NCI-H510A treated with DMSO at 0.1 percent for 48 hours (cell line): ENCODE data around the gene SMC3.
A peak's percentile ranks its signal among the peaks of the same experiment; 100 is the strongest.
"Not testable (repeated sequence)": the region's sequence is repeated elsewhere in the genome, so short reads cannot be mapped to it uniquely, and the experiment has no call there.

Experiments
- DNase-seq: peaks from one replicate; lab custom pipeline; 2025; lab: John Stamatoyannopoulos, UW

Gene SMC3

DNA sequence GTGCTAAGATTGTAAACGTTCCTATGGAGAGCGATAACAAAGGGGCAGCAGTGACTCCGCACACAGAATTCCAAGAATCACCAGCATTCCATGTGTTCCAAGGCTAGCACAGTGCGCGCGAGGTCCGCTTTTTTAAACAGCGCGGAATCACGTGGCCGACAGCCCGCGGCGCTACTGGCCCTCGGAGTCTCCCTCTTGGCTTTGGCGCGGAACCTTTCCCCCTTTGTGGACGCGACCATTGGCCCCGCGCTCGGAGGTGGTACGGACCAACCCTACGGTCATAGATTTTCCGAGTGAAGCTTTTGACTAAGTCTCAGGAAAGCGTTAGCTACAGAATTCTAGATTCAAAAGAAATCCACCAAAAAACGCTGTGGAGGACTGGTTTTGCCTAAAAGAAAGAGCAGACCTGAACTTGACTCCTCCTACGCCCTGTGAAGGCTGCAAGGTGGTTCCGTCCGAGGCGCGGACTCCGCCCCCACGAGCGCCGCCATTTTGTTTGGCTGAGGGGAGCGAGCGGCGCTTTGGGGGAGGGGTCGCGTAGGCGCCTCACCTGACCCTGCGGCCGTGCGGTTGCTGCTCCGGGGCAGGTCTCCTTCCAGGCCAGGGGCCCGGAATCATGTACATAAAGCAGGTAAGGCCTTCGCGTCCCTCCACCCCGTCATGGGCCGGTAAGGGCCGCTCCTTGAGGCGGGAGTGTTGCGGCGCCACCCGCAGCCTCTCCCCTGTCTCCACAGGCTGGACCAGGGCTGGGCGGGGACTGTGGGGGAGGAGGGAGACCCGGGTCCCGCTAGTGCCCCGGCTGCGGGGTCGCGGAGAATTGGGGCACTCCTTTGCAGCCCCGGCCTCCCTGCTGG is at the start of gene SMC3:
Gene SMC3 (plus strand): TSS at position 495 of the 854 bp plus-strand sequence. CDS start 122 bp downstream, at position 617.
- peak; percentile 100 for DNase-seq

DNA sequence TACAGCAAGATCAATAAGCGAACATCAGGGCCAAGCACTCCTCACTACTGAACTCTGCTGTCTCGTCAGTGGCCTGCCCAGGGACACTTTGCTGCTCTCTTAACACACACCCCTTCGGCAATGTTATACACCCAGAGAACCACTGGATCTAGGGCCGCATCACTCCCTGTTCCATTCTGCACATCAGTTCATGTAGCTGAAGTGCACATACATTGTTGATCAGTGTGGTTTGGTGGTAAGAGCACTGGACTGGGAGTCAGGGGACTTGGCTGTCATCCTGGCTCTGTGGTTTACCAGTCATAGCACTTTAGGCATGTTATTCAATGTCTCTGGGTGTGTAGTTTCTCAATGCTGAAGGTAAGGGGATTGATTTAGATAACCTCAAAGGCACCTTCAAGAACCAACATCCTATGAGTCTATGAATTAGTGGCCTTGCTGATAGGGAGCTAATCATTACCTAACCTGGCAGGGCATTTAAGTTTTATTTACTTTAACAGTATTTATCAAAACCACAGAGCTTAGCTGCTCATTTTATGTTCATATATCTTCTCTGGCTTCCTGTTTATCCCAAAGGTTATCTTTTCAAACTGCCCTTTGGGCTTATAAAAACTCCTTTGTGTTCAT is 45.0 kb upstream of the SMC3 start:
- DNase-seq, result no peak

DNA sequence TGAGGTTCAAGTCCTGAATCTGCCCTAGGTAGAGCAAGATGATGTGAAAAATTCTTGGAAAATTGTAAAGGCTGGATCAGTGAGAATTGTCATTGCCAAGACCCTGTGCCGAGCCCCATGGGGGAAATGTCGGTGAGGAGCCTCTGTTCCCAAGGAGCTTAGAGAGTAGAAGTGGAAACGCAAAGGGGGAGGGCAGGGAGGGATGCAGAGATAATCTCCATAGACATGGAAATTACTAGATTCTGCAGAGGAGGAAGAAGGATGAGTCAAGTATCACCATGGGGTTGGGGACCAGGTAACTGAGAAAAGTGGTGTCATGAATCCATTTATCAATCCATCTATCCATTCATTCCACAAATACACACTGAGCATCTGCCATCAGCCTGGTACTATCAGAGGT is 43.8 kb upstream of the SMC3 start:
- no peak for DNase-seq

DNA sequence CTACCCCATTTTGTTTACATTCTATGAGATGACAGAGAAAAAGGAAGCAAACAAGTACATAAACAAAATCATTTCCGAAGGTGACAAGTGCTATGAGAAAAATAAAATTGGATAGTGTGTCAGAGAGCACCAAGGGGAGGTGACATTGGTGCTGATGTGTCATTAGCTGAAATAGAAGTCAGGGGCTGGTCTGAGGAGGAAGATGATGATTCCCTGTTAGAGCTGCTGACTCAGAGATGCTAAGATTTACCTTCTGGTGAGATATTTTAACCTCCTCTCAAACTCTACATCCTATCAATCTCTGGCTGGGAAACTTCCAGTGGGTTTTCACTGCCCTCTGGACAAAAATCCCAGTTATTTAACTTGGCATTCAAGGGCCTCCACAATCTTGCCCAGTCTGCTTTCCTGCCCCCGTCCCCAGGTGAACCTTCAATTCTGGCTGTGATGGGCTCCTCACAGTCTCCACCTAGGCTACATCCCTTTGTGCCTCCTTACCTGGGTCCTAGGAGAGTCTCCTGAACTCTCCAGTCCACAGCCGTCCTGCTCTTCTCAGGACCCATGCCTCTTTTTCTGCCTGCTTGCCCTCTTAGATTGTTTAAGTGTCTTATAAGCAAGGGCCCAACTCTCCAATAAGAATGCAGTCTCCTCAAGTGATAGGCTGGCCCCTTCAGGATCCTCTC is 43.2 kb upstream of the SMC3 start:
- DNase-seq, result no peak

DNA sequence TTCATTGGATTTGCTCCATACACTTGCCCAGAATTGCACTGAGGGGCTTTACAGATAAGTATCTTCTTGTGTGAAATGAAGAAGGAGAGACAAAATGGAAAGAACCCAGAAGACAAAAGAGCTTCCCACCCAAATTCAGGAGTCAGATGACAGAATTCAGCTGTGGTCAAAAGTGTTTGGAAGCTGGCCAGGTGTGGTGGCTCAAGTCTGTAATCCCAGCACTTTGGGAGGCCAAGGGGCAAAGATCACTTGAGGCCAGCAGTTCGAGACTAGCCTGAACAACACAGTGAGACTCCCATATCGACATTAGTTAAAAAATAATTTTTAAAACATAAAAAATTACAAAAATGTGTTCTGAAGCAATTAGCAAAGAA is 42.6 kb upstream of the SMC3 start:
- DNase-seq, result no peak

DNA sequence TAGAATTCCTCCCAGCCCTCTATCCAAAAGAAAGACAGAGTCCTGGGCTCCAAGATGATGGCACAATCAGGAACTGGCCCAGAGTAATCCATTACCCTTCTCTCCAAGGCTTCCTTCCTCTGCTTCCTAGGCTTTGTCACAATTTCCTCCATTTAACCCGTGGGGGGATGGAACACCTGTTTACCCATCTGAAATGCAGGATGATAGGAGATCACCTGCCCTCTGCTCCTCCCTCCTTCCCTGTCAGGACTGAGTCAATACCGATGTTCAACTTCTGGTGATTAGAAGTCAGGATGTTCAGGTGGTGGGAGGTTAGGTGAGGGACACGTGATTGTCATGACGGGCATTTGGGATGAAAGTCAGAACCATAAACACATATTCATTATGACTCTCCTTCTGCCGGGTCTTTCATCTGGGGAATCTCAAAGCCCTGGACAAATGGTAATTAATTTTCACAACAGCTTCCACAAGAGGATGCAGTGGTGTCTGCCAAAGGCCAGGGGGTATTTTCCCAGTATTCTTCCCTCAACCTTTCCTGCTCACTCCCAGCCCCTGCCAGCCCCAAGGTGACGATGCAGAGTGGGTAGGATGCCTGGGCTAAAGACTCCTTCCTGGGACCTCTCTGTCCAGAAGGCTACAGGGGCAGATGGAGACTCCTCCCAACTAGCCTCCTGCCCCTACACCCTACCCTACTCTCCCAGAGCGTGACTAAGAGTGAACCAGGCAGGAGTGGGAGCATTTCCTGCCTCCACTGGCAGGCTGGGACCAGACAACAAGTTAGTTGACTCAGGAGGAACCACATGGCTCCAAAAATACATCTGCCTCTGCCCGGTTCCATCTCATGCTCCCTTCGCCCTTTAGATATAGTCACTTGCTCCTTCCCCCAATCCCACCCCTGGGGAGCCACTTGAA is 41.9 kb upstream of the SMC3 start:
- DNase-seq, result no peak

DNA sequence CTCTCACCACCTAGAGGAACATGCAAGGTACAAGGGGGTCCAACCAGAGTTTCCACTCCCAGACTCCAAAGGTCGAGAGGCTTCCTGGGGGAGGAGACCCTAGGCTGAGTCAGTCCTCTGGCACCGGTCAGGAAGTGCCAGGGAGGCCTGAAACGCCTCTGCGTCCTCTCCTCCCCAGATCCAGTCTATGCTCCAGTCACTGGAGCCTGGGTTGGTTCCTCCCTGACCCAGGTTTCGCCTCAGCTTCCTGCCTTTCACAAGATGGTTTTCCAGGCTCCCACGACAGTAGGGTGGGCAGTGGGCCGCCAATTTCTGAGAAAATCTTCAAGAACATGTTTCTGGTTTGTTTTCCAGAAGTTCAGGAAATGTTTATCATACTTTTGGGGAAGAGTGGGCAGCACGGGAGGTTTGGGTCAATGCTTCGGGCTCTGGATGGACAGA is 39.7 kb upstream of the SMC3 start:
- no peak for DNase-seq

DNA sequence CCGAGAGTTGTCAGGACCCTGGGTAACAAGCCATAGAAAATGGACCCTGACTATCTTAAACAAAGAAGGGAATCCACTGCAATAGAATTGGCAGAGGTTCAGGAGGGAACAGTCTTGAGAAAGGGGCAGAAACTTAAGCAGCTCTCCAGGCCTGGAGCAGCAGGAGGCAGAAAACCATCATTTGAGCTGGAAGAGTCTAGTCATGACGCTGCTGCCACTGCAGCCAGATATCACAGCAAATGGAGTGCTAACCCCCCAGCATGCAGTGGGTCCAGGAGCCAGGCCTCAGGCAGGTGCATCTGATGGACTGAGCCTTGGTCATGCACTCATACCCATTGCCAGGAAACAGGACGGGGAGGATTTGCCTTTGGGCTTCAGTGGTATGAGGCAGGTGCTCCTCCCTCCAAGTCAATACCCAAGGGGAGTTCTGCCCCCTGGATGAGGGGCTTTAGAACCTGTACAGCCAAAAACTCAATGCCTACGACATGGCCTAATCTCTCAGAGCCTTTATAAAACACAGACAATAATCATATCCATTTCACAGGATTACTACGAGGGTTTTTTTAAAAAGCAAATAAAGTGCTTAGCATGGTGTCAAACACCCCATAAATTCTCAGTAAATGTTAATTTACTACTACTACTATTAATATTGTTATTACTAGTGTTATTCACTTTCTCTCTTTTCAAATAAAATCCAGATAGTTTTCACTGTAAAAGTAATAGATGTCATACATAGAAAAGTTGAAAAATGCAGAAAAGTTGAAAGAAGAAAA is 39.1 kb upstream of the SMC3 start:
- DNase-seq, result no peak

DNA sequence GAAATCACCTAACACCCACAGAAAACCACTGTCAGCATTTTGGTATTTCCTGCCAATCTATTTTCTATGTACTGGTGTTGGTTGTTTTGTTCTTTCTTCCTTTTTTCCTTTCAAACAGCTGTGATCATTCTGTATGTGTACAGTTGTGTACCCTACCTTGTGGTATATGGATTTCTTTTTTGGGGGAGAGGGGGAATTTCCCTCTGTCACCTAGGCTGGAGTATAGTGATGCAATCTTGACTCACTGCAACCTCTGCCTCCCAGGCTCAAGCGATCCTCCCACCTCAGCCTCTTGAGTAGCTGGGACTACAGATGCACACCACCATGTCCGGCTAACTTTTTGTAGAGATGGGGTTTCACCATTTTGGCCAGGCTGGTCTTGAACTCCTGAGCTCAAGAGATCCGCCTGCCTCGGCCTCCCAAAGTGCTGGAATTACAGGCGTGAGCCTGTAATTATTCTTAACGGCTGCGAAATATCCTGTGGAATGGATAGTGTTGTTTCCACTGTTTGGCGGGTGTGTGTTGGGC is 38.4 kb upstream of the SMC3 start:
- not testable (repeated sequence) for DNase-seq

DNA sequence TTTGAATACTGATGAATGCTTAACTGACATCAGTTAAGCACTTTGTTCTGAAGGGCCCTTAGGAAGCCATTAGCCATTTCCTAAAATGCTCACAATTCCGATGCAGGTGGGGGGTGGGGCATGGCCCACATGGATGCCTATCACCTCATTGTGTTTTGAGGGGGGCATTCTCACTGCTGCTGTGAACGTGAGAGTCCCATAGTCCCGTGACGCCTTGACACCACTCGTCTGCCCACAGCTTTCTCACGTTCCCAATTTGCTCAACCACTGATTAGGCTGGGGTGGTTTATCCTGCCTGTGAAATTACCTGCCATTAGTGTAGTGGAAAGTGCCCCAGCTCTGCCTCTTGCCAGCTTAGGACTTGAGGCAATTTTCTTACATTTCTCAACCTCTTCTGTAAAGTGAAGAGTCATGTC is 37.9 kb upstream of the SMC3 start:
- DNase-seq, result no peak

DNA sequence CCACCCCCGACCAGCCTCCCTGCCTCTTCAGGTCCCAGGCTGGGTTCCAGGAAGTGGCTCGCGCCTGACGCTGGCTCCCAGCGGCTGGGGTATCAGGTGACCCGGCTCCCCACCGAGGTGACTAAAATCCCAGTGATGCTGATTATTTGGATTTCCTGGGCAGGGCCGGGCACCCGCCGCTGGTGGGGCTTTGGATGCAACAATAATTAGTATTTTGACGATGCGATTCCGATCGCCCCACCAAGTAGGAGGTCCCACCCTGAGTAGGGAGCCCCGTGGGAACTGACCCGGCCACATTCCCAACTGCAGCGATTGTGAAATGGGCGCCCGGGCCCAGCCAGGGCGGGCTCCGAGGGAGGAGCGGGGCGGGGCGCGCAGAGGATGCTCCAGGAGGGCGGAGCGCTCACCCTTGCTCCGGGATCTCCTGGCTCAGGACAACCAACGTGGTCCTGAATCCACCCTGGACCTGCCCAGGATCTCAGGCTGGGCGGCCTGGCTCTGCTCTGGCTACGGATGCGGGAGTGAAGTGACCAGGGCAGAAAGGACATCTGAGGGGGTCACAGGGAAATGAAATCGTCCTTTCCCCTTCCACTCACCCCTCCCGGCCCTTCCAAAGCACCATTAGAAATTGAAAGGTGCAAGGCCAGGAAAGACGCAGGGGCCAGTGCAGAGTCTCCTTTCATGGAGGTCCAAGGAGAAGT is 37.2 kb upstream of the SMC3 start:
- no peak for DNase-seq

DNA sequence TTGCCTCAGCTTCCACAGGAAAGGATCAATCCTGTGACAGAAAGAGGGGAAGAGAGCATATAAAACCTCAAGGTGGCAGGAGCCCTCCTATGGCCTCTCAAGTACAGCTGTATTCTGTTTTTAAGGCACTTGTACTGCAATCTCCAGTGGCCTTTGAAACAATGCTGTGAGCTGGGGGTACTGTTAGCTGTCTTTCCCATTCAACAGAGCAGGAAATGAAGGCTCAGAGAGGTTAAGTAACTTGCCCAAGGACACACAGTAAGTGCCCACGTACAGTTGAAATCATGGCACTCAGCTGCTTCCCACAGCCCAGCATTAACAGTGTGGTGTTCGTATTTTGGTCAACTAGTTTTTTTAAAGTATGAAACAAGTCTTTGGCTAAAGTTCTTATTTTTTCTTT is 35.8 kb upstream of the SMC3 start:
- no peak for DNase-seq

DNA sequence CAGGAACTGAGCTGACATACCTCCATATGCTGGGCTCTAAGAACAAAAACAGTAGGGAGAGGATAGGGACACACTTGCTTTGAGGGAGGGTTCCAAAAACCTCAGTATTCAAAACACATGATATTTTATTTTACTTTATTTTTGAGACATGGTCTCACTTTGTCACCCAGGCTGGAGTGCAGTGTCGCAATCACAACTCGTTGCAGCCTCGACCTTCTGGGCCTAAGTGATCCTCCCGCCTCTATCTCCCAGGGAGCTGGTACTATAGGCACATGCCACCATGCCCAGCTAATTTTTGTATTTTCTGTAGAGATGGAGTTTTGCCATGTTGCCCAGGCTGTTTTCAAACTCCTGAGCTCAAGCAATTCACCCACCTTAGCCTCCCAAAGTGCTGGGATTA is 34.9 kb upstream of the SMC3 start:
- DNase-seq, result not testable (repeated sequence)

DNA sequence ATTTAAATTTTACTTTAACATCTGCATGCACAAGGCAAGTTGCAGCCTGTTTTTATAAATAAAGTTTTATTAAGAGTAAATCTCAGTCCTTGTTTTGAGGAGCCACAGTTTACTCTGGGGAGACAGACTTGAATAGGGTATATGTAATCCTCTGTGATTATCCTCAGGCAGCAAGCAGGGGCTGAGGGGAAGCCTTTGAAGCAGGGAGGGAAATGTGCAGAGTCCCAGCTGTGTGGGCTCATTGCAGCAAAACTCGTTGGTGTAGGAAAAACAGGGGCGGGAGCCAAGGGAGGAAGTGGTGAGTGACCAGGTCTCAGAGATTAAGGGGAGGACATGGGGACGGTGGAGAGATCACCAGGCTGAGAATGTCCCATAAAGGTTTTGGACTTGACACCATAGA is 34.3 kb upstream of the SMC3 start:
- DNase-seq, result no peak

DNA sequence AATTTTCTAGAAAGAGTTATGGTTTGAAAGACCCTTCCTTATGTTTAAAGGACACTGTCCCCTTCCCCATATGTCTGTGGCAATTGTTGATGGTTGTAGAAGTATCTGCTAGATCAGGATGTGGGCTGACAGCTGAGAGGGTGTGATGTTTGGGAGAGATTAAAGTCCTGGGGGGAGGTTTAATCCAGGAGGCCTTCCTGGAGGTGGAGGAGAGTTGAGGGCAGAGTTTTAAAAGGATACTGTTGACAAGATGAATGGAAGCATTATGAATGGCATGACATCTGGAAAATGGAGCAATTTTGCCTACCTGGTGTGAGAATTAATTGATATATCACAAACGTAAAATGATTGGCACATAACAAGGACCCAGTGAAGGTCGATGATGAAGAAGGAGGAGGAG is 32.9 kb upstream of the SMC3 start:
- no peak for DNase-seq

DNA sequence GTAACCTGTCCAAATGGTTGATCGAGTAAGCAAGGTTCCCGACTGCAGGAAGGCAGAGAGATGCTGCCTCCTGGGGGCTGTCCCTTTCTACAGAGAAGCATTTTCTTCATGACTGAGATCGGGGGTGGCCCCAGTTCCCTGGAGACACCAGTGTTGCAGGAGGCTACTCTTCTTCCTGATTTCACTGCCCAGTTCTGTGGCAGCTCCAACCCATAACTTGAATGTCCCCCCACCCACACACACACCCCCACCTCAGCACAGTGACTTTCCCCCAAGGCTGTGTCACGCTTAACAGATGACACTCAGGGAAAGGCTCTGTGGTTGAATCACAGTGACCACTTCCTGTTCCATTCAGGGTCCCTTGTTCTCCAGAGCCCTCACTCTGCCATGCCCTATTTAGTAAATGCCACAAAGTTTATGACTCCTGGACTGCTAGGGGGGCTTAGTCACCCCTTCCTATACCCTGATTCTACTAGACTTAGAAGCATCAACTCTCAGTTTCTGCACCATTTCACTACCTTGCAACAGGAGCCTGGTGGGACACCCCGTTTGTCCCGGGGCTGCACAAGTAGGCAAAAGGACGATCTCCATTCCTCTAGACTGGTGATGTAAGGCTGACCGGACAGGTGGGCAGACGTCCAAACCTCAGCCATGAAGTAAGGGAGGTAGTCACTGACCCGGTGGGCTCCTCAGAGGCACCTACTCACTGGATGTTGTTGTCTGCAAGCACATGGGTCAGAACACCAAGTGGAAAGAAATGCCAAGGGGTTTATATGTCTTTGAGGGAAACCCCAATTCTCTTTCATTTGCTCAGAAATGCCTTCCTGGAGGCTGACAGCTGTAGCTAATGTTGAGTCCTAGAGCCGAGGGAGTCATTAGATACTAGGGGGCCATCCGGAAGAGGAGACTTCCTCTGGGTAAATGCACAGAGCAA is 31.3 kb upstream of the SMC3 start:
- no peak for DNase-seq

DNA sequence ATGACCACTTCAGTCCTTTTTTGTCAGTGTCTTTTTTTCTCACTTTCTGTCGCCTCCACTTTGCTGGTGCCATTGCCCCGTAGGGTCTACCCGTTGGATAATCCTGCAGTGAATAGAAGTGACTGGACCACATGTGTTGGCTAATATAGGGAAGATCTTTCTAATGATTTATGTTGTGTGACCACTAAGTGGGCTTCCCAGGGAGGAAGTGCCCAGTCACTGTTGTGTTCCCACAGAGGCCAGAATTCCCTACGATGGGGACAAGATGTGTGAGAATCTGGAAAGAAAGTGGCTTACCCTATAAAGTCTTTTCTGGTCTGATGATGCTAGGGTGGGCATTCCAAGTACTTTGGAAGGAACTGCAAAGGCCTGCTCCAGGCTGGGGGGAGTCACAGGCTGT is 28.4 kb upstream of the SMC3 start:
- no peak for DNase-seq

DNA sequence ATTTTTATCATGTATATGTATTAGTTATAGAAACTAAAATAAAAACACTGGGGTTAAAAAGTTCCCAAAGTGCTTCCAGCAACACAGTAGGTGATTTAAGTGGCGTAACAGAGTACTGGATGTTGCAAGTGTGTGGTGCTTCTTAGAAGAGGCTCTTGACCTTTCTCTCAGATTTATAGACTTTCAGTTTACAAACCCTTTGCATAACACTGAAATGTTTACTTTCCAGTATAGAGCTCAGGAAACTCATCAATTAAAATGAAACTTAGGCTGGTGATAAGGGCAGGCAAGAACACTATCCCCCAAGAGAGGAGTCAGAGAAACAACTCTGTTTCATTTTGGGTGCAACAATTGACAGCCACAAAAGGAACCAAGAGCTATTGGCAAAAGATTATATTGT is 27.5 kb upstream of the SMC3 start:
- DNase-seq, result peak; percentile 81

DNA sequence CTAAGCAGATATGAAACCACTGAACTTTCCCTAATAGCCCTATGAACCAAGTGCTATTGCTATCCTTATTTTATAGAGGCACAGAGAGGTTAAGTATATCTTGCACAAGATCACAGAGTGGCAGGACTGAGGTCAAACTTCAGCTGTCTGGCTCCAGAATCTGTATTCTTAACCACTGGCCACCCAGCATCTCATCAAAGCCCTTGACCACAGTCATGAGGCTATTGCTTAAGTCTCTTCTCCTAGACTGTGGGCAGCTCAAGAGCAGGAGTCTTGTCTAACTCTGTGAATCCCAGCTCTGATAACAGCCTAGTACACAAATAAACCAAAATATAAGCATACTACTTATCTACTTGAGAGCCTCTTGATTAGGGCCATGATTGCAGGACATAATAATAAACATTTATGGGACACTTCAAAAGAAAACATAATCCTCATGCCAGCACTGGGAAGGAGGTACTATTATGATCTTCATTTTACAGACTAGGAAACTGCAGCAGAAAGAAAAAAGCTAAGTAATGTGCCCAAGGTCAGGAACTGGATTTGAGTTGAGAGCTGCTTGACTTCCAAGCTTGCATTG is 22.4 kb upstream of the SMC3 start:
- DNase-seq, result no peak
